GM12892 (cell line): ENCODE results near the gene TUBB4A.
"Not testable (repeated sequence)": the region's sequence is repeated elsewhere in the genome, so short reads cannot be mapped to it uniquely, and the experiment has no call there.

Source experiments
- POLR2A ChIP-seq: IDR thresholded peaks from 2 replicates; pipeline ENCODE4 v1.6.1; 2011; ENCODE audit warnings: low read depth, low read length, control low read depth
- POLR2AphosphoS5 ChIP-seq: IDR thresholded peaks from 2 replicates; pipeline ENCODE4 v1.6.1; 2011; ENCODE audit warnings: low read depth, low read length, control low read depth
- TAF1 ChIP-seq: IDR thresholded peaks from 2 replicates; pipeline ENCODE4 v1.6.1; 2011; ENCODE audit warnings: low read depth, mild to moderate bottlenecking, control low read depth, low read length, borderline replicate concordance

GRCh38 chr19:6550679-6551078 lies 48.6 kb upstream of the TUBB4A start:
- not testable (repeated sequence) for TF ChIP-seq POLR2A, POLR2AphosphoS5, TAF1
